Epithelial cell of proximal tubule (primary cell): ENCODE results near the gene ZNF750. TPM values are rescaled to one million over a fixed set of nuclear protein-coding genes. Genes with fewer than 3 reads are reported as not detected.

Experiments used
- DNase-seq: peaks from one replicate; pipeline ENCODE4 v3.0.0-alpha.2; 2011; ENCODE audit warnings: low read depth
- H3K4me3 ChIP-seq: 2 replicates; pipeline ENCODE4 v1.5.1; 2011; ENCODE audit warnings: low read depth, mild to moderate bottlenecking, low read length
- total RNA-seq: library from RNA; depleted of rRNA; stranded (reverse); fragments of >200 nt; gene quantifications from 2 replicates; pipeline ENCODE4 v1.2.3, GENCODE V29; 2015
- TF ChIP-seq, protein P1 (sequence below): conservative IDR thresholded peaks from 2 replicates; pipeline ENCODE4 v1.5.1; 2012; ENCODE audit warnings: low read depth, mild to moderate bottlenecking, low read length

ZNF750 gene
- total RNA-seq, 1 donor from 2014 or later = 0.40 TPM

DNA sequence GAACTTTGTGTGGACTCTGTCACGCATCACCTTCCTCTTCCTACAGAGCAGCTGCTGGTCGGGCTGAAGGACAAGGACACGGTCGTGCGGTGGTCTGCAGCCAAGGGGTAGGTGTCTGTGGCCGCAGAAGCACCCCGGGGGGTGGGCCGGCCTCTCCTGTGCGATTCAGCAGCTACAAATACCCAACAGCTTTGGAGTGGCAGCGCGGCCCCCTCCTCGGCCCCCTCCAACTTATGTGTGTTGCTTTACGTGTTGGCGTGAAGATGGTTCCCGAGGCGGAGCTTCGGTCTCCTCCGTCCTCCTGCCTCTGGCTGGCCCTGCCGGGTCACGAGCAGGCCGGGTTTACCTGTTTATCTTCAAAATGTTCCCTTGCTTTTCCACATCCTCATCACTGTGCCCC lies 32.3 kb downstream of the ZNF750 start:
- no peak for DNase-seq
- TF ChIP-seq, protein P1, sequence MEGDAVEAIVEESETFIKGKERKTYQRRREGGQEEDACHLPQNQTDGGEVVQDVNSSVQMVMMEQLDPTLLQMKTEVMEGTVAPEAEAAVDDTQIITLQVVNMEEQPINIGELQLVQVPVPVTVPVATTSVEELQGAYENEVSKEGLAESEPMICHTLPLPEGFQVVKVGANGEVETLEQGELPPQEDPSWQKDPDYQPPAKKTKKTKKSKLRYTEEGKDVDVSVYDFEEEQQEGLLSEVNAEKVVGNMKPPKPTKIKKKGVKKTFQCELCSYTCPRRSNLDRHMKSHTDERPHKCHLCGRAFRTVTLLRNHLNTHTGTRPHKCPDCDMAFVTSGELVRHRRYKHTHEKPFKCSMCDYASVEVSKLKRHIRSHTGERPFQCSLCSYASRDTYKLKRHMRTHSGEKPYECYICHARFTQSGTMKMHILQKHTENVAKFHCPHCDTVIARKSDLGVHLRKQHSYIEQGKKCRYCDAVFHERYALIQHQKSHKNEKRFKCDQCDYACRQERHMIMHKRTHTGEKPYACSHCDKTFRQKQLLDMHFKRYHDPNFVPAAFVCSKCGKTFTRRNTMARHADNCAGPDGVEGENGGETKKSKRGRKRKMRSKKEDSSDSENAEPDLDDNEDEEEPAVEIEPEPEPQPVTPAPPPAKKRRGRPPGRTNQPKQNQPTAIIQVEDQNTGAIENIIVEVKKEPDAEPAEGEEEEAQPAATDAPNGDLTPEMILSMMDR = no peak

DNA sequence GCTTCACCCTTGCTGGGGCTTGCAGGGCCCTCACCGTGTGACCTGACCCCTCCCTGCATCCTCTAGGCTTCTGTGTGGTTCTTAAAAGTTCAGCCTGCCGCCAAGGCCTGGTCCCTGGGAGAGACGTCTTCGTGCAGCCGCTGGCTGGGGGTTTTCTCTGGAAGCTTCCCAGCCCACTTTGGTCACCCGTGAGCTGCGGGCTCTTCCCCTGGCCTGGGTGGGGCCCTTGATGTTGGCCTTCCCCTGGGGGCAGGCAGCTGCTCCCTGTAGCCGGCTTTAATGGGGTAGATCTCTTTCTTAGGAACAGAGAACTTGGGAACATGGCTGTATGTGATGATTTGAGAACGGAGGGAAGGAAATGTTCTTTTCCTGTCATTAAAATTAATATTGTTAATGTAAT lies 32.7 kb downstream of the ZNF750 start:
- no peak for DNase-seq
- H3K4me3 ChIP-seq = no peak overlapping the region
- TF ChIP-seq, protein P1 = no peak

More for the DNA sequence above, 32.3 kb downstream of the ZNF750 start:
- no peak overlapping the region for H3K4me3 ChIP-seq

DNA sequence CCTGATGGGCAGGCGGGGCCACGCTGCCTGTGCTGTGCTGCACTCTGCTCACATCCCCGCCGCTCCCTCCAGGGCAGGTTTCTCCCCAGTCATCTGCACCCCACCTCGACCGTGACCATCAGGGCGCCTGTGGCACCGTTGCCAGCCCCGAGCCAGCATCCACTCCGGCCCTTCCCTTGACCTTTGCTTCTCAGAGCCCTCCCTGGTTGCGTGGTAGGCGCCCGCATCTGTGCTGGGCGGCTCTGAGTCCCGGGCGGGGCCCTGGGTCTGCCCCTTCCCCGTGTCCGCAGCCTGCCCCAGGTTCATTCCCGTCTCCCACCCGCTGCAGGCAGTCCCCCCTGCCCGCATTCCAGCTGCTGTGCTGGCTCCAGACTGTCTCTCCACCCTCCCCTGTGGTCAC lies 33.2 kb downstream of the ZNF750 start:
- no peak for DNase-seq
- TF ChIP-seq, protein P1 = no peak
- H3K4me3 ChIP-seq = no peak overlapping the region

DNA sequence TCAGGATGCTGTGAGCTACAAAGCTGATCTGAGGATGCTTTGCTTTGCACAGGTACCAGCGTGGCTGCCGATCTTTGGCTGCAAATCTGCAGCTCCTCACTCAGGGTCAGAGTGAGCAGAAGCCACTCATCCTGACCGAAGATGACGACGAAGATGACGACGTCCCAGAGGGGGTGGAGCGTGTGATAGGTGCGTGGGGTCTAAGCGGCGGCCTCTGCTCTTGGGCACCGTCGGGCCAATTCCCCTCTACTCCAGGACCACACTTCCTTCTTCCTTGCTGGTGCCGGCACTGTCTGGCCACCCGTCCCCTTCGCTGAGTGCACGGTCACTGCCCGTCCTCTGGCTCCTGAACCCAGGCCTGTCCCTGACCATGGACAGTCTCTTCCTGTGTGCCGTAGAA lies 34.0 kb downstream of the ZNF750 start:
- TF ChIP-seq, protein P1 = no peak
- H3K4me3 ChIP-seq = no peak overlapping the region
- DNase-seq = no peak

DNA sequence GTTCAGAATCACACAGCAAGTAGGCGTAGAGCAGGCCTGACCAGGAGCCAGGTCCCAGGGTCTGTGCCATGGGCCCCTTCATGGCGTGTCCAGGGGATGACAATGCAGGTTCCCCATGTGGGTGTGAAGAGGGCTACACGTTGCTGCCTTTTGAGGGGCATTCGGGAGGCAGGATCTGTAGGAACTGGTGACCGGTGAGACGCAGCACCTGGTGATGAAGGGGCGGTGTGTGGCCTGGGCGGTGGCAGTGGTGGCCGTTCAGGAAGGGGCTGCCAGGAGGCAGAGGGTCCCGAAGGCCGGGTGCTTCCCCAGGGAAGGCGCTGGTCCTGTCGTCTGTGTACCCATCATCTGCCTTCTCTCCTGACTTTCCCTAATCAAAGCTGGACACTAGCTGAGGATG lies 34.6 kb downstream of the ZNF750 start:
- TF ChIP-seq, protein P1 = no peak
- no peak for DNase-seq
- H3K4me3 ChIP-seq = no peak overlapping the region

DNA sequence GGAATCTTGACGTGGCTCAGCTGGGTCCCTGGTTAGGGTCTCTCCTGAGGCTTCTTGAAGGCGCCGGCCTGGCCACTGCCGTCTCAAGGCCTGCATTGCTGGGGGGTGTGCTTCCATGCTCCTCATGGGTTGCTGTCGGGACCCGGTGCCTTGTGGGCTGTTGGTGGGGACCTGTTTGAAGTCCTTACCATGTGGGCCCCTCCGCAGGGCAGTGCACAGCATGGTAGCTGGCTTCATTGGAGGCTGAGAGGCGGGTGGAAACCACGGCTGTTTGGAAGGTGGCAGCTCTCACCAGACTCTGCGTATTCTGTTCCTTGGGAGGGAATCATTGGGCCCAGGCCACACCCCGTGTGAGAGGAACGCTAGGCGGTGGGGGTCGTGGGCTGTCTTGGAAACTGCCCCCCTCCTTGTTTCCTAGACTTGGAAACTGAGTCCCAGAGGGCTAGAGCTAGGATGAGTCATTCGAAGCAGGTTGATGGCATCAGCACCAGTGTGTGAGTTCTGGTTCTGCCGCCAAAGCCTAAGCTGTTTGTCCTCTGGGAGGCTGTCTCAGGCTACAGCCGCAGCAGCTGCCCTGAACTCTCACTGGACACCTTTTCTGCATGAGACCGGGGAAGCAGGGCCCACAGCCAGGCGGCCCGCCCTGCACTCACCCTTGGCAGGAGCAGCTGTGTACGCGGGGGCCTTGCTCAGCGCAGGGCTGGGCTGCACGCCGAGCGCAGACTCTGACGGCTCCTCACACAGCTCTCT lies 35.2 kb downstream of the ZNF750 start:
- TF ChIP-seq, protein P1 = no peak
- H3K4me3 ChIP-seq = no peak overlapping the region
- no peak for DNase-seq

DNA sequence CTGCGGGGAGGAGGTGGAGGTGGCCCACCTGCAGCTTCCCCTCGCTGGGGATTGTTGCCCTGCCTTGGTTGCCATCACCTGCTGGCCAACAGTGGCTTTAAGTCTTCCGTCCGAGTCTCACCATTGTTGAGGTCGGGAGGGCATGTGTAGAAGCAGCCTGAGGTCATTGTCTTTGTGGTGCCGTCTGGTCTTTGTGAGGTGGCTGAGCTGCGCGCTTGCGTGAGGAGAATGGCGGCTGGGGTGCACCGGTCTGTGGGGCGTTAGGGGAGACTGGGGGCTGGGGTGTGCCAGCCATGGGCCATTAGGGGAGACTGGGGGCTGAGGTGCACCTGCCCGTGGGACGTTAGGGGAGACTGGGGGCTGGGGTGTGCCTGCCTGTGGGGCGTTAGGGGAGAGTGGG lies 36.2 kb downstream of the ZNF750 start:
- no peak for DNase-seq
- no peak overlapping the region for H3K4me3 ChIP-seq
- TF ChIP-seq, protein P1 = no peak
